Prostate gland (tissue), 2 donors: ENCODE data around the gene BNIP3. TPM values are rescaled to one million over a fixed set of nuclear protein-coding genes. Genes with fewer than 3 reads are reported as not detected.
"Not testable (repeated sequence)": the region's sequence is repeated elsewhere in the genome, so short reads cannot be mapped to it uniquely, and the experiment has no call there.

ENCODE experiments used
- DNase-seq: peaks from one replicate; pipeline ENCODE4 v3.0.0-alpha.2; 2019; ENCODE audit warnings: low spot score
- H3K27ac ChIP-seq, 2 donors: fragments of 200-600 bp; sonication (generic); 2 replicates each; pipeline ENCODE4 v1.5.1; 2017 to 2019
- H3K27me3 ChIP-seq: fragments of 200-600 bp; sonication (generic); replicated peaks from 2 replicates; pipeline ENCODE4 v1.5.1; 2019; ENCODE audit not compliant: insufficient read depth
- H3K36me3 ChIP-seq, 2 donors: fragments of 200-600 bp; sonication (generic); 1 replicate in 1 of 2; 2 replicates in 1 of 2; pipeline versions ENCODE4 v1.5.1 to v1.8.1; 2017 to 2019
- H3K4me1 ChIP-seq: fragments of 200-600 bp; sonication (generic); replicated peaks from 2 replicates; pipeline ENCODE4 v1.5.1; 2019
- H3K4me3 ChIP-seq, 2 donors: fragments of 200-600 bp; sonication (generic); 2 replicates each; pipeline ENCODE4 v1.5.1; 2017 to 2019
- H3K9me3 ChIP-seq: fragments of 200-600 bp; sonication (generic); 2 replicates; pipeline ENCODE4 v1.5.1; 2017
- POLR2A ChIP-seq: fragments of 450-650 bp; IDR thresholded peaks from one replicate; pipeline ENCODE4 v1.6.1; 2016; ENCODE audit warnings: antibody characterized with exemption, mild to moderate bottlenecking
- POLR2AphosphoS5 ChIP-seq: sonication (generic); formaldehyde crosslinking; IDR thresholded peaks from one replicate; pipeline ENCODE4 v1.6.1; 2017; ENCODE audit warnings: antibody characterized with exemption
- whole genome bisulfite sequencing: methylation state at CpG from one replicate; pipeline ENCODE4 v1.1.5; 2018; 5-methylcytosine and 5-hydroxymethylcytosine counted together
- intact Hi-C: fragments of 100-400 bp; cut with DNase I; formaldehyde crosslinking; loops from one replicate; pipeline ENCODE4 v1.14.2; 2022
- total RNA-seq, 2 donors: library from RNA; depleted of rRNA; stranded (reverse); fragments of >200 nt; gene quantifications; one replicate each; pipeline ENCODE4 v1.1.0, GENCODE V29; 2016
- TF ChIP-seq, protein P1 (sequence below), 4 experiments: fragments of 200-600 bp in 2 of 4; fragments of 450-650 bp in 2 of 4; sonication (generic) in 2 of 4; IDR thresholded peaks; 1 replicate in 3 of 4; 2 replicates in 1 of 4; pipeline ENCODE4 v1.5.1; 2016 to 2019; ENCODE audit warnings: antibody characterized with exemption in 4 of 4, mild to moderate bottlenecking in 2 of 4, moderate library complexity in 2 of 4

The BNIP3 gene
- total RNA-seq, 2 donors from 2014 or later, result 148 to 325 TPM

DNA sequence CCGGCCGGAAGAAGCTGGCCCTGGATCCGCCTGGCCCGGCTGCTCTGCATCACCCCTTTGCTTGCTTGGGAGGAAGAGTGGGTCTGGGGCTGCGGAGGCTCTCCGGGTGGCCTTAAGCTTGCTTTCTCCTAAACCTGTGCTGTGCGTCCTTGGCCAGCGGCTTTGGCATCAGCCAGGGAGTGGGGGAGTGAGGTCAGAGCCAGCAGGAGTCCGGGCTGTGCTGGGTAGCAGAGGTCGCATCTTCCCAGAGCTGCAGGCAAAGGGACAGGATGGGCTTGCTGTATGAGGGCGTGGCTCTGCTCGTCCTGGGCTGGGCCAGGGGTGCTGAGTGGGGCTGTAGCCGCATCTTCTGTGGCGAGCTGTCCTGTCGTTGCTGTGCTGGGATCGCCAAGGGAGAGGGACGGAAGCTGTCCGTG, 21.1 kb downstream of the BNIP3 start:
- peaks cover 5 to 11% of the 10 kb centered on the region in 2 donors for H3K36me3 ChIP-seq
- no peak overlapping the region for H3K27ac ChIP-seq
- intact Hi-C loops, result no loop called here
- TF ChIP-seq, protein P1, sequence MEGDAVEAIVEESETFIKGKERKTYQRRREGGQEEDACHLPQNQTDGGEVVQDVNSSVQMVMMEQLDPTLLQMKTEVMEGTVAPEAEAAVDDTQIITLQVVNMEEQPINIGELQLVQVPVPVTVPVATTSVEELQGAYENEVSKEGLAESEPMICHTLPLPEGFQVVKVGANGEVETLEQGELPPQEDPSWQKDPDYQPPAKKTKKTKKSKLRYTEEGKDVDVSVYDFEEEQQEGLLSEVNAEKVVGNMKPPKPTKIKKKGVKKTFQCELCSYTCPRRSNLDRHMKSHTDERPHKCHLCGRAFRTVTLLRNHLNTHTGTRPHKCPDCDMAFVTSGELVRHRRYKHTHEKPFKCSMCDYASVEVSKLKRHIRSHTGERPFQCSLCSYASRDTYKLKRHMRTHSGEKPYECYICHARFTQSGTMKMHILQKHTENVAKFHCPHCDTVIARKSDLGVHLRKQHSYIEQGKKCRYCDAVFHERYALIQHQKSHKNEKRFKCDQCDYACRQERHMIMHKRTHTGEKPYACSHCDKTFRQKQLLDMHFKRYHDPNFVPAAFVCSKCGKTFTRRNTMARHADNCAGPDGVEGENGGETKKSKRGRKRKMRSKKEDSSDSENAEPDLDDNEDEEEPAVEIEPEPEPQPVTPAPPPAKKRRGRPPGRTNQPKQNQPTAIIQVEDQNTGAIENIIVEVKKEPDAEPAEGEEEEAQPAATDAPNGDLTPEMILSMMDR (IDR thresholded peaks at IDR 0.05), result no peak
- TF ChIP-seq POLR2AphosphoS5, result no peak
- TF ChIP-seq POLR2A, result no peak
- WGBS, result 84% methylated on average over 18 of the region's 18 CpGs
- no peaks in the 10 kb centered on the region for H3K27me3 ChIP-seq
- no peak overlapping the region for H3K4me3 ChIP-seq
- H3K9me3 ChIP-seq, result no peaks in the 10 kb centered on the region
- DNase-seq, result no peak
- H3K4me1 ChIP-seq, result no peaks in the 10 kb centered on the region

DNA sequence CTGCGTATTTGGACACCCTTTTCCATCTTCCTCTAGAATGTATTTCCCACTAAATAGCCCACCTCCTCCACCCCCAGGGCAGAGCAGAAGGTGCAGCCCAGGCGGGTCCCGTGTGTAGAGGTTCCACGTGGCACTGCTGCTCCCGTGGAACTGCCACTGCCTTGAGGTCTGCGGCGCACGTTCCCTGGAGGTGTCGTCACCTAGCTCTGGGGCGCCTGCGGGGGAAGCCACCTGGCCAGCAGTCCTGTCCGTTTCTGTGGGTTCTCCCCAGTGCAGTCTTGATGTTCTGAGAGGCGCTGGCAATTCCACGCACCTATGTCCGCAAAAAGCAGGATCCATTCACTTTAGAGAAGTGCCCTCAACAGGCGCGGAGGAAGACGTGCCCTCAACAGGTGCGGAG, 21.9 kb downstream of the BNIP3 start:
- DNase-seq, result no peak
- Histone ChIP-seq H3K27me3 (no peaks in the 10 kb centered on the region), H3K36me3 (peaks cover 5 to 12% of the 10 kb centered on the region in 2 donors), H3K27ac (no peak overlapping the region), H3K9me3 (no peaks in the 10 kb centered on the region), H3K4me1 (no peaks in the 10 kb centered on the region), H3K4me3 (no peak overlapping the region)
- TF ChIP-seq, protein P1 (IDR thresholded peaks at IDR 0.05), result no peak
- no peak for TF ChIP-seq POLR2AphosphoS5
- TF ChIP-seq POLR2A, result no peak
- intact Hi-C loops, result no loop called here
- WGBS, result 89% methylated on average over 19 of the region's 19 CpGs

DNA sequence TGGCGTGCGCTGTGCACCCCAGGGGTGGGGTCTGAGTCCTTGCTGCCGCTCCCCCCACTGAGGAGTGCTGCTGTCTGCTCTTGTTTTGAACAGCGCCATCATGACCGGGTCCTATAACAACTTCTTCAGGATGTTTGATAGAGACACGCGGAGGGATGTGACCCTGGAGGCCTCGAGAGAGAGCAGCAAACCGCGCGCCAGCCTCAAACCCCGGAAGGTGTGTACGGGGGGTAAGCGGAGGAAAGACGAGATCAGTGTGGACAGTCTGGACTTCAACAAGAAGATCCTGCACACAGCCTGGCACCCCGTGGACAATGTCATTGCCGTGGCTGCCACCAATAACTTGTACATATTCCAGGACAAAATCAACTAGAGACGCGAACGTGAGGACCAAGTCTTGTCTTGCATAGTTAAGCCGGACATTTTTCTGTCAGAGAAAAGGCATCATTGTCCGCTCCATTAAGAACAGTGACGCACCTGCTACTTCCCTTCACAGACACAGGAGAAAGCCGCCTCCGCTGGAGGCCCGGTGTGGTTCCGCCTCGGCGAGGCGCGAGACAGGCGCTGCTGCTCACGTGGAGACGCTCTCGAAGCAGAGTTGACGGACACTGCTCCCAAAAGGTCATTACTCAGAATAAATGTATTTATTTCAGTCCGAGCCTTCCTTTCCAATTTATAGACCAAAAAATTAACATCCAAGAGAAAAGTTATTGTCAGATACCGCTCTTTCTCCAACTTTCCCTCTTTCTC, 26.0 kb downstream of the BNIP3 start:
- WGBS, result 96% methylated on average over 38 of the region's 38 CpGs
- H3K36me3 ChIP-seq, result peaks cover 5 to 12% of the 10 kb centered on the region in 2 donors
- H3K4me3 ChIP-seq, result no peak overlapping the region
- H3K27me3 ChIP-seq, result no peaks in the 10 kb centered on the region
- no peaks in the 10 kb centered on the region for H3K9me3 ChIP-seq
- no peak overlapping the region for H3K27ac ChIP-seq
- H3K4me1 ChIP-seq, result no peaks in the 10 kb centered on the region
- DNase-seq, result no peak
- intact Hi-C loops, result no loop called here
- TF ChIP-seq POLR2A, result no peak

DNA sequence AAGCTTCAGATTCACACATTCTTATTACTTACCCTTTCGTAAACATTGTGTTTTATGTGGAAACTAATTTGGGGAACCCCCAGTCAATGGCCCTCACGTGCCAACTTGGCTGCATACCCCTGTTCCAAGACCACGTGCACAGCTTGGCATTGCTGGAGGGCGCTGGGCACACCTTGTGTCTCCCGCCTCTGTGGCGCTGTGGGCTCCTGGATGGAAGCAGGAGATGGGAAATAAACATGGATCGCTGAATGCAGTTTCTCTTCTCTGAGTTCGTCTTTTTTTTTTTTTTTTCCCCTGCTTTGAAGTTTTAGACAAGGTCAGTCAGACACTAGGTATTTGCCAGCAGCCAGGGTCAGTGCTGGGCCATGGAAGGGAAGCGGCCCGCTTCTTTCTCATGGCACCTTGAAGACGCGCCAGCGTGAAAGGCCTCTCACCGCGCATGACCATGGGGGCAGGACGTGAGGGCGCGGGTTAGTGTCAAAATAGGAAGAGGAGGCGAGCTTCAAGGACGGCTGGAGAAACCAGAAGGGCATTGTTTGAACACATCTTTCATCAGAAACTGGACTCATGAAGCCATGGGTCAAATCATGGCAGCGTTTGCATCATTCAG, 27.3 kb downstream of the BNIP3 start:
- H3K4me1 ChIP-seq, result no peaks in the 10 kb centered on the region
- no peak for DNase-seq
- intact Hi-C loops, result no loop called here
- H3K27ac ChIP-seq, result no peak overlapping the region
- H3K27me3 ChIP-seq, result no peaks in the 10 kb centered on the region
- H3K9me3 ChIP-seq, result no peaks in the 10 kb centered on the region
- 84% methylated on average over 21 of the region's 21 CpGs for WGBS
- TF ChIP-seq POLR2A (no peak), POLR2AphosphoS5 (no peak)
- TF ChIP-seq, protein P1 (IDR thresholded peaks at IDR 0.05), result no peak
- H3K4me3 ChIP-seq, result no peak overlapping the region
- H3K36me3 ChIP-seq, result peaks cover 5 to 12% of the 10 kb centered on the region in 2 donors

DNA sequence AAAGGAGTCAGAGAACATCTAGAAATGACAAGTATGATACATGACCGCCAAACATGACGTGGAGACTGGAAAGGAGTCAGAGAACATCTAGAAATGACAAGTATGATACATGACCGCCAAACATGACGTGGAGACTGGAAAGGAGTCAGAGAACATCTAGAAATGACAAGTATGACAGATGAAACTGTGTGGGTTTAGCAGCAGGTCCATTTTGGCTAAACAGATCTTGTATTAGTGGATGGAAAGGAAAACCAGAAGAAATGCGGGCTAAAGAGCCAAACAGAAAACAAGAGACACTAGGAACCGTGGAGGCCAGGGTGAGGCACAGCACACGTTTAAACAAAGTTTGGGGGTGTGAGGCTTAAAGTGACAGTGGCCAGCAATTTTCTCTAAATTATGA, 31.8 kb downstream of the BNIP3 start:
- H3K9me3 ChIP-seq, H3K4me1 ChIP-seq, intact Hi-C loops, DNase-seq, H3K27ac ChIP-seq, H3K4me3 ChIP-seq, H3K27me3 ChIP-seq: not testable (repeated sequence)
- 84% methylated on average over 6 of the region's 7 CpGs for WGBS
- peaks cover 0 to 12% of the 10 kb centered on the region in 2 donors for H3K36me3 ChIP-seq
